ENCODE data around the gene CFAP46.

Gene CFAP46

DNA sequence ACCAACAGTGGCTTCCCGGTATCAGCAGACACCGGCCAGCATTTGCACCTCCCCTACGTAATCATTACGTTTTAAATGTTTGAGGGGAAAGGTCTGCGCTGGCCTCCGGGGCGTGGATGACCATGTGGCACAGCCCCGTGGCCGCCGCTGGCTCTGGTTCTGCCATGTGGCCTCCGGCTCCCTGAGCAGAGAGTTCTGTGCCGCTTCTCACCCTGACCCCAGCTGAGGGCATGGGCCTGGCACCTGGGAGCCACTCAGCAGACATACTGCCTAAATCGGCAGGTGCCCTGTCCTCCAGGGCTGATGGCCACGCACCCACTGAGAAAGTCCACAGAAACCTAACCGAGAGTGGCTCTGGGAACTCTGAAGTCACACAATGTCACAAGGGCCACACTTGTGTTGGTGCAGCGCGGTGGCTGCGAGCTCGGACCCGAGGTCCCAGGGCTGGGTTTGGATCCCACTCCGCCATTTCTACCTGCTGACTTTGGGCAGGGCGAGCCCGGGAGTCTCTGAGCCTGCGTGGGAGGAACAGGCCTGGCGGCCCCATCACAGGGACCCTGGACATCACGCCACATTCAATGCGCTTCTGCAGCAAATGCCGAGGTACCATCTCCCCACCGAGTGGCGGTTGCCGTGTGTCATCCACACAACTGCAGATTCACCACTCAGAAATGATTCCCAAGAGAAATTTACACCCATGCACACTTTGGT is 25.3 kb downstream of the CFAP46 start:
- no peaks in the 10 kb centered on the region for H3K36me3 ChIP-seq (ENCODE audit: control insufficient read depth, insufficient read depth, low read length)
- H3K9me3 ChIP-seq (ENCODE audit: control insufficient read depth, low read length), result no peaks in the 10 kb centered on the region
- no peak overlapping the region for H3K4me3 ChIP-seq (ENCODE audit: extremely low read depth, insufficient read depth, low read length, poor library complexity, severe bottlenecking)
- H3K4me1 ChIP-seq (ENCODE audit: control insufficient read depth, insufficient read depth, low read length, poor library complexity, severe bottlenecking), result peaks cover 1% of the 10 kb centered on the region
- H3K27ac ChIP-seq (ENCODE audit: low read depth, low read length, severe bottlenecking), result no peak overlapping the region
- WGBS, 2 experiments (ENCODE audit: insufficient coverage in 2 of 2), result 92 to 94% methylated on average over 28 to 31 of the region's 31 CpGs

DNA sequence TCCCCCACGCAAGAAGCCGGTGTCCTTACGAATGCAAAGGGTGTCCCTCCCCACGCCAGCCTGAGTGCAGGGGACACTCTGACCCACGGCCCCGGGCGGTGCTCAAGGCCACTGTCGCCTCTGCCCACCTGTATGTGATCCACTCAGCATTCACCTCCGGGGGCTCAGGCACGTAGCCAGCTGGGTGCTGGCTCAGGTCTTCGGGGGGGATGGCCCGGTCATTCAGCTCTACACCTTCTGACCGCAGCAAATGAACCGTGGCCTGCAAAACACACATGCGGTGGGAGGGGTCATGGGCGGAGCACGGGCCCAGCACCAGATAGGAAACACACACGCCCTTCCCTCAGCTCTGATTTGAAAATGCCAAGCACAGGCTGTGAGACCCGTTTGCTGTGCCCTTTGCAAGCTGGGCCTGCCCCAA is 25.9 kb downstream of the CFAP46 start:
- Histone ChIP-seq H3K36me3 (ENCODE audit: control insufficient read depth, insufficient read depth, low read length) (no peaks in the 10 kb centered on the region), H3K4me3 (ENCODE audit: extremely low read depth, insufficient read depth, low read length, poor library complexity, severe bottlenecking) (no peak overlapping the region), H3K9me3 (ENCODE audit: control insufficient read depth, low read length) (no peaks in the 10 kb centered on the region), H3K4me1 (ENCODE audit: control insufficient read depth, insufficient read depth, low read length, poor library complexity, severe bottlenecking) (peaks cover 8% of the 10 kb centered on the region), H3K27ac (ENCODE audit: low read depth, low read length, severe bottlenecking) (no peak overlapping the region)
- WGBS, 2 experiments (ENCODE audit: insufficient coverage in 2 of 2), result 92% methylated on average over 16 to 19 of the region's 19 CpGs

DNA sequence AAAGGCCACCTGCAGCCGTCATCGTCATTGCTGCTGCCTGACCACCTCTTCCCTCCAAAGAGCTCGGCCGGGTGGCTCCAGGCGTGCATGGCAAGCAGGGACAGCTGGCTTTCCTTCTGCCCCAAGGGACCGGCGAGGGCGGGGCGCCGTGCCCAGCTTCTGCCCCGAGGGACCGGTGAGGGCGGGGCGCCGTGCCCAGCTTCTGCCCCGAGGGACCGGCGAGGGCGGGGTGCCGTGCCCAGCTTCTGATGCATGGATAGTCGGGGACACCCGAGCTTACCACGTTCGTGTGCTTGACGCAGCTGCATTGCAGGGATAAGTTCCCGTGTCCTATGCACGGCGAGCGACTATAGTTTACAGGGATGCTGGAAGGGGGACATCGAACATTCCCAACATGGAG is 27.0 kb downstream of the CFAP46 start:
- Histone ChIP-seq H3K4me3 (ENCODE audit: extremely low read depth, insufficient read depth, low read length, poor library complexity, severe bottlenecking) (no peak overlapping the region), H3K4me1 (ENCODE audit: control insufficient read depth, insufficient read depth, low read length, poor library complexity, severe bottlenecking) (peaks cover 8% of the 10 kb centered on the region), H3K27ac (ENCODE audit: low read depth, low read length, severe bottlenecking) (no peak overlapping the region), H3K36me3 (ENCODE audit: control insufficient read depth, insufficient read depth, low read length) (no peaks in the 10 kb centered on the region), H3K9me3 (ENCODE audit: control insufficient read depth, low read length) (no peaks in the 10 kb centered on the region)
- WGBS, 2 experiments (ENCODE audit: insufficient coverage in 2 of 2), result 91 to 97% methylated on average over 29 to 30 of the region's 30 CpGs

DNA sequence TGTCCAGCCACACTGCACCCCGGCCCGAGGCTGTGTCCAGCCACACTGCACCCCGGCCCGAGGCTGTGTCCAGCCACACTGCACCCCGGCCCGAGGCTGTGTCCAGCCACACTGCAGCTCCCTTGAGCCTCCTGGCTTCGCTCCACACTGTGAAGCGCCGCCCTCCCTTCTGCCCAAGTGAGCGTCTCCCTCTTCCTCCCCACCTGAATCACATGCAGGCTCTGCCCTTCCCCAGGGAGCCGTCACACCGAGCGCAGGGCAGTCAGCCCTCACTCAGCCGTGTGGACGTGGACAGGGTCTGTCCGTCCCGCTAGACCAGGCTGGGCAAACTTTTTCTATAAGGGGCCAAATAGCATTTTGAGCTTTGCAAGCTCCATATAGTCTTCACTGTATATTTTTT is 27.6 kb downstream of the CFAP46 start:
- no peak overlapping the region for H3K4me3 ChIP-seq (ENCODE audit: extremely low read depth, insufficient read depth, low read length, poor library complexity, severe bottlenecking)
- WGBS, 2 experiments (ENCODE audit: insufficient coverage in 2 of 2), result 94 to 100% methylated on average over 3 to 15 of the region's 17 CpGs
- no peak overlapping the region for H3K27ac ChIP-seq (ENCODE audit: low read depth, low read length, severe bottlenecking)
- peaks cover 8% of the 10 kb centered on the region for H3K4me1 ChIP-seq (ENCODE audit: control insufficient read depth, insufficient read depth, low read length, poor library complexity, severe bottlenecking)
- H3K9me3 ChIP-seq (ENCODE audit: control insufficient read depth, low read length), result no peaks in the 10 kb centered on the region
- H3K36me3 ChIP-seq (ENCODE audit: control insufficient read depth, insufficient read depth, low read length), result no peaks in the 10 kb centered on the region

DNA sequence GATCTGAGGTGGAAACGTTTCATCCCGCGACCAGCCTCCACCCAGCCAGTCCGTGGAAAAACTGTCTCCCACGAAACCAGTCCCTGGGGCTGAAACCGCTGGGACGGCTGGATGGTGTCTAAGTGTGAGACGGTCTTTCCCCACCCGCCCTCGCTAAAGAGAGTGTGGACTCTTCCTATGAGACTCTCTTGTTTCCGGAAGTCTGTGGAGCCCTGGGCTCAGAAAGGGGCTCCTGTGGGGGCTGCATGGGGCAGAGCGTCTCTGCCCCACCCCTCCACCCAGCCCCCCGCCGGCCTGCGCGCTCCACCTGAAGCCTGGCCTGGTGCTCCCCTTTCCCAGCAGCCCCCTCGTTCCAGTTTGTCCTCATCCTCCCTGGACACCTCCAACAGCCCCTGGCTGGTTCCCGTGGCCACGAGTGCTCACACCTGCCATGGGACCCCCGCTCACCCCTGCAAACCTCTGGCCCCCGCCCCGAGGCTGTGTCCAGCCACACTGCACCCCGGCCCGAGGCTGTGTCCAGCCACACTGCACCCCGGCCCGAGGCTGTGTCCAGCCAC is 28.7 kb downstream of the CFAP46 start:
- Histone ChIP-seq H3K9me3 (ENCODE audit: control insufficient read depth, low read length) (no peaks in the 10 kb centered on the region), H3K4me3 (ENCODE audit: extremely low read depth, insufficient read depth, low read length, poor library complexity, severe bottlenecking) (no peak overlapping the region), H3K36me3 (ENCODE audit: control insufficient read depth, insufficient read depth, low read length) (no peaks in the 10 kb centered on the region), H3K4me1 (ENCODE audit: control insufficient read depth, insufficient read depth, low read length, poor library complexity, severe bottlenecking) (peaks cover 8% of the 10 kb centered on the region), H3K27ac (ENCODE audit: low read depth, low read length, severe bottlenecking) (no peak overlapping the region)
- WGBS, 2 experiments (ENCODE audit: insufficient coverage in 2 of 2), result 64 to 65% methylated on average over 13 to 16 of the region's 26 CpGs

DNA sequence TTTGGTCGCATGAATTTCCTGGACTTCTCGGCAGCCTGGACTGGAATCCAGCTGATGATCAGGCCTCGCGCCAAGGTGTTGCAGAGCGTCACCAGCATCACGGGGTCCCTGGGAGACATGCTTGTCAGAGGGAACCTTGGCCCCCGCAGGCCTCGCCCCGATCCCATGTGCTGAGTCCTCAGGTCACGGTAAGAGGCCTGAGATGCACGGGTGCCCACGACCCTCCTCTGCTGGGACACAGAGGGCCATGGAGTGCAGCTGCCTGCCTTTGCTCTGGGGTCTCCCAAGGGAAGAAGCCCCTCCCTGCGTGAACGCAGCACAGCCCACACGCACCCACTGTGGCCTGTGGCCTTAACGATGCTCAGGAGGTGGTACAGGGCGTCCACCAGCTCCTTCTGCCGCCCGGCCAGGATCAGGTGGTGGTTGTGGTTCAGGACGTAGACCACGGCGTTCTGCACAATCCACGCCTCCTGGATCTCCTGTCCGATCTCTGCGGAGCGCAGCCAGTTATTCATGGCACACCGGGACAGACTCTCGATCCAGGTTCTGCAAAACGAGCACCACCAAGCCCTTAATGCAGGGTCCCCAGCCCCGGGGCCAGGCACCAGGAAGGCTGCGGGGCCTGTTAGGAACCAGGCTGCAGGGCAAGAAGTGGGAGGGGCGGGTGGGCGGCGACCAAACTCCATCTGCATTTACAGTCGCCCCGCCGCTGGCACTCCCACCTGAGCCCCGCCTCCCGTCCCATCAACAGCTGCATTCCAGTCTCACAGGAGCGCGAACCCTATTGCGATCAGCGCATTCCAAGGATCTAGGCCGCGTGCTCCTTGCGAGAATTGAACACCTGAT is 29.4 kb downstream of the CFAP46 start:
- no peak overlapping the region for H3K27ac ChIP-seq (ENCODE audit: low read depth, low read length, severe bottlenecking)
- H3K36me3 ChIP-seq (ENCODE audit: control insufficient read depth, insufficient read depth, low read length), result no peaks in the 10 kb centered on the region
- WGBS, 2 experiments (ENCODE audit: insufficient coverage in 2 of 2), result 60 to 66% methylated on average over 41 to 42 of the region's 46 CpGs
- H3K9me3 ChIP-seq (ENCODE audit: control insufficient read depth, low read length), result no peaks in the 10 kb centered on the region
- H3K4me1 ChIP-seq (ENCODE audit: control insufficient read depth, insufficient read depth, low read length, poor library complexity, severe bottlenecking), result peaks cover 8% of the 10 kb centered on the region
- H3K4me3 ChIP-seq (ENCODE audit: extremely low read depth, insufficient read depth, low read length, poor library complexity, severe bottlenecking), result no peak overlapping the region

DNA sequence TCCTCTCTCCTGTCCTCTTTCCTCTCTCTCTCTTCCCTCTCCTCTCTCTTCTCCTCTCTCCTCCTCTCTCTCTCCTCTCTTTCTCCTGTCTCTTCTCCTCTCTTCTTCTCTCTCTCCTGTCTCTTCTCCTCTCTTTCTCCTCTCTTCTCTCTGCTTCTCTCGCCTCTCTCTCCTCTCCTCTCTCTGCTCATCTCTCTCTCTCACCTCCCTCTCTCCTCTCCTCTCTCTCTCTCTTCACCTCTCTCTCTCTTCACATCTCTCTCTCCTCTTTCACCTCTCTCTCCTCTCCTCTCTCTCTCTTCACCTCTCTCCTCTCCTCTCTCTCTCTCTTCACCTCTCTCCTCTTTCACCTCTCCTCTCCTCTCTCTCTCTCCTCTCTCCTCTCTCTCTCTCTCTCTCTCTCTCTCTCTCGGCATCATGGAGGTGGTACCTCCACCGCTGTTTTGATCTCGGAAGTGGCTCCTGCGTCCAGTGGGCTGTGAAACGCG is 30.1 kb downstream of the CFAP46 start:
- H3K9me3 ChIP-seq (ENCODE audit: control insufficient read depth, low read length), result no peaks in the 10 kb centered on the region

DNA sequence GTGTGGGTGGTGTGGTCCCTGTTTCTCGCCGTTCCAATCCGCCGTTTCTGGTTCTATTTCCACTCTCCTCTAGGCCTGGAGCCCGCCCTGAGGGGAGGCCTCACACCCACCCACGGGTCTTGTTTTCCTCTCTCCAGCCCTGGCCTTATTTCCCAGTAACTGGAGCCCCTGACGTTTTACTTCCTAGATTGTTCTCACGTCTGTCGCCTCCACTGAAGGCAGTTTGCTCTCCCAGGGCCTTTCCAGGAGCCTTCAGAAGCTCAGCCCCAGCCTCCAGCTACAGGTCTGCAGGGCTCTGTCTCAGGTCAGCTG is 30.6 kb downstream of the CFAP46 start:
- no peak overlapping the region for H3K27ac ChIP-seq (ENCODE audit: low read depth, low read length, severe bottlenecking)
- H3K4me1 ChIP-seq (ENCODE audit: control insufficient read depth, insufficient read depth, low read length, poor library complexity, severe bottlenecking), result peaks cover 8% of the 10 kb centered on the region
- no peaks in the 10 kb centered on the region for H3K9me3 ChIP-seq (ENCODE audit: control insufficient read depth, low read length)
- H3K4me3 ChIP-seq (ENCODE audit: extremely low read depth, insufficient read depth, low read length, poor library complexity, severe bottlenecking), result no peak overlapping the region
- 43 to 52% methylated on average over 8 to 9 of the region's 9 CpGs for WGBS, 2 experiments (ENCODE audit: insufficient coverage in 2 of 2)
- no peaks in the 10 kb centered on the region for H3K36me3 ChIP-seq (ENCODE audit: control insufficient read depth, insufficient read depth, low read length)

More for the DNA sequence above, 30.1 kb downstream of the CFAP46 start:
- Histone ChIP-seq H3K4me3 (ENCODE audit: extremely low read depth, insufficient read depth, low read length, poor library complexity, severe bottlenecking) (no peak overlapping the region), H3K4me1 (ENCODE audit: control insufficient read depth, insufficient read depth, low read length, poor library complexity, severe bottlenecking) (peaks cover 8% of the 10 kb centered on the region), H3K36me3 (ENCODE audit: control insufficient read depth, insufficient read depth, low read length) (no peaks in the 10 kb centered on the region), H3K27ac (ENCODE audit: low read depth, low read length, severe bottlenecking) (no peak overlapping the region)
- WGBS, 2 experiments (ENCODE audit: insufficient coverage in 2 of 2), result 94 to 95% methylated on average over 7 of the region's 7 CpGs

DNA sequence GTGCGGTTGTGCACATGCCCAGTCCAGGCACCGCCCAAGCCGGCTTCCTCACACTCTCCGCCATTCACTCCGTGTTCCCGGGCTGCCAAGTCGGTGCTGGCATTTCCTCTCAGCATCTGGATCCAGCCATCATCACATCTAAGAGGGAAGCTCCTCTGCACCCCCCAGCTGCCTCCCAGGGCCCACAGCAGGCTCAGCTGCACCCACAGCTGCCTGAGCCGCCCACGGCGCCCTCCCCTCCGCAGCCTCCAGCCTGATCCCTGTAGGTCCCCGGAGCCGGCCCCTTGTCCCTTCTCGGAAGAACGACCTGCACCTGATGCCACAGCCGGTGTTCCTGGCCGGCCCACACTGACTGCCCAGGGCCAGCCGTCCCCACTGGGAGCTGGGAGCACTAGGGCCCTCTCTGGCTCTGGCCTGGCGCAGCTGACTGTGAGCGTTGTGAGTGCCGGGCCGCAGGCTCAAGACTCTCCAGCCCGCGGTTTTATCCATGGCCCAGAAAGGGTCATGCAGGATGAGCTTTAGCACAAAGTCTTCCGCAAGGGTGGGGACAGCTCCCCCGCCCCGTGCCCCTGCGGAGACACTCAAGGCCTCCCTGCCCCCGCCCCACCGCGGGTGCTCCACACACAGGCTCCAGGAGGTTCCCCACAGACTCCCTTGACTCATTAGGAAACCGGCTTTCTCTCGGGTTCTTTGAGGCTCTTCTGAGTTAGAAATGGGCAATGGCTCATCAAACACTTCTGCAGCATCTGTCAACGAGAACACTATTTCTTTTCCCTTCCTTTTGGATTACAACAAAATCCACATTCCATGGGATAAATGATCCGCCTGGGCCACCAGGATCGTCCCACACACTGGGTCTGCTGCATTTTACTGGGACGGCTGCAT is 31.2 kb downstream of the CFAP46 start:
- Histone ChIP-seq H3K4me3 (ENCODE audit: extremely low read depth, insufficient read depth, low read length, poor library complexity, severe bottlenecking) (no peak overlapping the region), H3K27ac (ENCODE audit: low read depth, low read length, severe bottlenecking) (no peak overlapping the region), H3K36me3 (ENCODE audit: control insufficient read depth, insufficient read depth, low read length) (no peaks in the 10 kb centered on the region), H3K4me1 (ENCODE audit: control insufficient read depth, insufficient read depth, low read length, poor library complexity, severe bottlenecking) (peaks cover 8% of the 10 kb centered on the region), H3K9me3 (ENCODE audit: control insufficient read depth, low read length) (no peaks in the 10 kb centered on the region)
- WGBS, 2 experiments (ENCODE audit: insufficient coverage in 2 of 2), result 65 to 74% methylated on average over 28 to 36 of the region's 37 CpGs

DNA sequence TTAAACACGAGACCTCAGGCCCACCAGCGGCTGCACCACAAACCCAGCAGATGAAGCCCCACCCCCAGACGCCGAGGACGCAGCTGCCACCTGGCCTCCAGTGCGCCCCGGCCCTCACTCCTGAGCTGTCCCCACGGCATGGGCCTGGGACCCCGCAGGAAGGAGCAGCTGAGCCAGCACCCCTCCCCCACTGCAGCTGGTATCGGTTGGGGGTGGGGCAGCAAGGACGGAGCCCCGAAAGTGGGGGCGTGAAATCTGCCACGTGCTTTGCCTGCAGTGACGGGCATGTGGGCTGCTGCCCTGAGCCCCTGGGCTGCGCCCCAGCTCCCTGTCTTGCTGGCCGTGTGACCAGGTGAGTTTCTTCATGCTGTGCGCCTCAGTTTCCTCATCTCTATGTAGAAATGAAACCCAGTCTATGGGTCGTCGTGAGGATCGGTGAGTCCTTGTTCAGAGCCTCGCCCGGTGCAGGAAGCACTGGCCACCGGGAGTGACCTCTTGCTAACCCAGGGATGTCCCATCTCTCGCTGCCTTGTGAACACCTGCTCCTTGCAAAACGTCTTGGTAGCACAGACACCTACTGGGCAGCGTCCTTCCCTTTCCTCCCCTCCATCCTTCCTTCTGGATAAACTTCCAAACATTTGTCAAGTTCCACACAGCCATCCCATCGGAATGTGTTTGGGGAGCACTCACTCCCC is 32.0 kb downstream of the CFAP46 start:
- Histone ChIP-seq H3K4me3 (ENCODE audit: extremely low read depth, insufficient read depth, low read length, poor library complexity, severe bottlenecking) (no peak overlapping the region), H3K9me3 (ENCODE audit: control insufficient read depth, low read length) (peaks cover 4% of the 10 kb centered on the region)
- WGBS, 2 experiments (ENCODE audit: insufficient coverage in 2 of 2), result 89 to 90% methylated on average over 26 to 28 of the region's 28 CpGs

More for the DNA sequence above, 32.0 kb downstream of the CFAP46 start:
- Histone ChIP-seq H3K4me1 (ENCODE audit: control insufficient read depth, insufficient read depth, low read length, poor library complexity, severe bottlenecking) (peaks cover 8% of the 10 kb centered on the region), H3K36me3 (ENCODE audit: control insufficient read depth, insufficient read depth, low read length) (no peaks in the 10 kb centered on the region), H3K27ac (ENCODE audit: low read depth, low read length, severe bottlenecking) (no peak overlapping the region)

Measured in mesodermal cell (in vitro differentiated cells).